NCI-H1105 (cell line): Measurements from ENCODE around the gene CYTH2.
"Not testable (repeated sequence)": the region's sequence is repeated elsewhere in the genome, so short reads cannot be mapped to it uniquely, and the experiment has no call there.

Experiments used
- DNase-seq: peaks from one replicate; lab custom pipeline; 2025; lab: John Stamatoyannopoulos, UW

Gene CYTH2

DNA sequence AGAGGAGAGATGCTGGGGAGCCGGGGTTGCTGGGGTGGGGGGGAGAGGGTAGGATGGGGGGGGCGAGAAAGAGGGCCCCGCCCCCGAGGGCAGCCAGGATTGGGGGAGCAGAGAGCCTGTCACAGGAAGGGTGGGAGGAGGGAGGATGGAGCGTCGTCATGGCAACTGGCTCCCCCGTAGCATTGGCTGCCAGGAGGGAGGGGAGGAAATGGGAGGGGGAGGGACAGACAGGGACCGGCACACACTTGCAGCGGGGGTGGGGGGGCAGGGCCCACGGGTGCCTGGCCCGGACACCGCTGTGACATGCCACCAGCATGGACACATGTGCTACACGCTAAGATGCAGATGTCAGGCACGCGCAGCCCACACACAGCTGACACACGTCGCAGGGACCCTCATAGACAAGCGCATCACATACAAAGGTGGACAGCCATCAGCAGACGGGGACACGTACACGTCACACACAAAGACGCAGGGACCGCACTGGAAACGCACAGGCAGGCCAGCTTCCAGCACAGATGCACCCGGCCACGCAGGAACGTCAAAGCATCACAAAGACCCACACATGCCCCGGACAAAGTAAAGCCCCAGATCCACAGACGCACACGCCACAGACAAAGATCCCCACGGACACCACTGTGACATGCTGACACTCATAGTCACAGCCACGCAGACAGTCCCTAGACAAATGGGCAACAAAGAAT is 42.8 kb downstream of the CYTH2 start, which contains the start of gene LMTK3:
TSS of gene LMTK3 (minus strand) at position 36 of the 704 bp plus-strand sequence. CDS start 259 bp downstream, outside the sequence.
- peak; percentile 85 for DNase-seq

DNA sequence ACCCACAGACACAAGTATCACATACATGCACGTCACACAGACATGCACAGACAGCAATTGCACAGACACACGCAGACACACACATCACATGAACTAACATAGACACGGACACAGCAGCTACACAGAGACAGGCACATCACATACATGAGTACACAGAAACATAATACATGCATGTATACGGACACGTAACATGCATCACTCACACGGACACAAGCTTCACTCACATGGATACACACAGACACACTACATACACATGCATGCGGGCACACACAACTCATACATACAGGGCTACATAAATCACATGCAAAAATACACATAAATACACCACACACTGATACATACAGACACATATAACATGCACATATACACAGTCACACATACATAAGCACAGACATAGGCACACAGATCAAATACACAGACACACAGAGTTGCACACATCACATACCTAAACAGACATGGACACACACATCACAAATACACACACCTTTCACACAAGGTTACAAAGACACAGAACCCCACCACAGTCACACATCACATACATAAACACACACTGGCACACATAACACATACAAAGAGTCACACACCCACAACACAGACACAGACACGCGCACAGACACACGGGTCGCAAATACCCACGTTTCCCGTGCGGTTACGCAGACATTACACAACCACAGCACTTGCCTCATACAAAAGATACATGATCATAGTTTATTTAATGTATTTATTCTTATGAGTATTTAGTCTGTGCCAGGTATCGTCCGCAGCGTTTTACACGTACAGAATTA is 43.5 kb downstream of the CYTH2 start:
- DNase-seq, result no peak

- DNase-seq, result peak; percentile 85
Measured at GRCh38 chr19:48513289-48514122, 44.3 kb downstream of the CYTH2 start.

- DNase-seq, result no peak
Measured at GRCh38 chr19:48514123-48514458, 44.9 kb downstream of the CYTH2 start.

- DNase-seq, result no peak
Measured at GRCh38 chr19:48516536-48516935, 47.4 kb downstream of the CYTH2 start.

DNA sequence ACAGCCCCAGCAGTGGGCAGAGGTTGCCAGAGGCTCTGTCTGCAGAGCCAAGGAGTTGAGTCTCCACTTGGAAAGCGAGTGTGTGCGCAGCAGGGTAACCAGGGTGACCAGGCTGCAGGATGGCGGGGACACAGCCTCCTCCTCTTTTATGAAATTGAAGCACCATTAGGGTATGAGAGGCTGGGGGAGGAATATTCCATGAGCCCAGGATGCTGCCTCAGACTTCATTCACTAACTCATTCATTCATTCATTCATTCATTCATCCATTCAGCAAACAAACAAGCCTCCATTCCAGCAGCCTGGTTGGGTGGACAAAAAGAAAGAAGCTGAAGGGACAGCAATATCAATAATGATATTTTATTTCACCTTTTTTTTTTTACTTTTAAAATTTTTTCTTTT is 49.0 kb downstream of the CYTH2 start:
- DNase-seq, result no peak

DNA sequence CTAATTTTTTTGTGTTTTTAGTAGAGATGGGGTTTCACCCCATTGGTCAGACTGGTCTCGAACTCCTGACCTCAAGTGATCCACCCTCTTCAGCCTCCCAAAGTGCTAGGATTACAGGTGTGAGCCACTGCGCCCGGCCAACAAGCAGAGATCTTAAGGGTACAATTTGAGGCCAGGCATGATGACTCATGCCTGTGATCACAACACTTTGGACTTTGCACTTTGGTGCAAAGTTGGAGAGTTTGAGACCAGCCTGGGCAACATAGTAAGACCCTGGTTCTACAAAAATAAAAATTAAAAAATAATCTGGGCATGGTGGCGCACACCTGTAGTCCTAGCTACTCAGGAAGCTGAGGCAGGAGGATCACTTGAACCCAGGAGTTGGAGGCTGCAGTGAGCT is 50.3 kb downstream of the CYTH2 start:
- DNase-seq, result not testable (repeated sequence)

DNA sequence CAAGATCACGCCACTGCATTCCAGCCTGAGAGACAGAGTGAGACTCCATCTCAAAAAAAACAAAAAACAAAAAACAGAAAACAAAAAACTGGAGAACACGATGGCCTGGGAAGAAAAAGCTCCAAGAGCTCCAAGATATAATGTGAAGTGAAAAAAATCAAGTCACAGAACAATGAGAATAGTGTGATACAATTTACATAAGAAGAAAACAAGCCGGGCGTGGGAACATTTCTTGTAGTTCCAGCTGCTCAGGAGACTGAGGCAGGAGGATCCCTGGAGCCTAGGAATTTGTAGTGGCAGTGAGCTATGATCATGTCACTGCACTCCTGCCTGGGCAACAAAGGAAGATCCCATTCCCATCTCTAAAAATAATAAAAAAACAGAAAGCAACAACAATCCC is 51.0 kb downstream of the CYTH2 start:
- DNase-seq, result no peak

DNA sequence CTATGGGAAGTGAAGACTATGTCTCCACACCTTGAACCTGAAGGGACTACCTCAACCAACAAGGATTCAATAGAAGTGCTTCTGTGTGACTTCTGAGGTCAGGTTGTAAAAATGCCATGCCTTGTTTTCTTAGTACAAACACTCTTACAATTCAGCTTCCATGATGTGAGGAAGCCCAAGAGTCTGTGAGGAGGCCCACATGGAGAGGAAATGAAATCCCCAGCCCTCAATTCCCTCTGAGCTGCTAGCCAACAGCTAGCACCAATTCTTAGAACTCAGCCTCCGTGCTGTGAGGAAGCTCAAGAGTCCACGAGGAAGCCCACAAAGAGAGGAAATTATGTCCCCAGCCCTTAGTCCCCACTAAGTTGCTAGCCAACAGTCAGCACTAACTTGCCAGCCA is 55.1 kb downstream of the CYTH2 start:
- DNase-seq, result no peak

DNA sequence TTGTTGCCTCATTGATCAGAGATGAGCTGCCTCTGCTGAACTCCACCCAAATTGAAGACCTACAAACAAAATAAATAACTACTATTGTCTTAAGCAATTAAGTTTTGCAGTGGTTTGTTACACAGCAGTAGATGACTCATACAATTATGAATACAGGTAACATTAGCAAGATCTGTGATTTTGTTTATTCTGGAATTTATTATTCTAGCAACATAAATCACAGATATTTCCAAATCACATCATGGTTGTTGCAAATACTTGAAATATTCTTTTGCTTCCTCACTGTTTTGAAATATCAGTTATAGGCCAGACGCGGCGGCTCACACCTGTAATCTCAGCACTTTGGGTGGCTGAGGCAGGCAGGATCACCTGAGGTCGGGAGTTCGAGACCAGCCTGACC is 55.6 kb downstream of the CYTH2 start:
- DNase-seq, result no peak

- DNase-seq, result no peak
Measured at GRCh38 chr19:48529156-48529555, 60.0 kb downstream of the CYTH2 start.

GRCh38 chr19:48530066-48530720 is 61.0 kb downstream of the CYTH2 start:
- DNase-seq, result no peak

DNA sequence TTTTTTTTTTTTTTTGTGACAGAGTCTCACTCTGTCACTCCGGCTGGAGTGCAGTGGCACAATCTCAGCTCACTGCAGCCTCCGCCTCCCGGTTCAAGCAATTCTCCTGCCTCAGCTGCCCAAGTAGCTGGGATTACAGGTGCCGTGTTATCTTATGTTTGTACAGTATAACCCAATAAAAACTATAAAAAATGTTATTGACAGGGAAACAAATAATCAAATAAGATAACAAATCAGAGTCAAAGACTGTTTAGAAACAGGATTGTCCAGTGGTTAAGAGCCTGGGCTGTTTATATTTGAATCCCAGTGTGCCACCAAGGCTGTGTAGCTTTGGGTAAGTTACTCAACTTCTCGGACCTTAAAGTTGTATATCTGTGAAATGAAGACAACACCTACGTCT is 61.6 kb downstream of the CYTH2 start:
- DNase-seq, result no peak
